Gastrocnemius medialis (tissue), 4 donors: ENCODE results near the gene NHEJ1.

Experiments
- CTCF ChIP-seq, 5 experiments: fragments of 450-650 bp in 3 of 5; fragments of 200-600 bp in 2 of 5; sonication (generic) in 2 of 5; IDR thresholded peaks in 4 of 5; conservative IDR thresholded peaks in 1 of 5; 1 replicate in 4 of 5; 2 replicates in 1 of 5; pipeline ENCODE4 v1.5.1; 2016 to 2019; ENCODE audit warnings: antibody characterized with exemption in 5 of 5, mild to moderate bottlenecking in 3 of 5, moderate library complexity in 3 of 5
- POLR2A ChIP-seq, 2 donors: fragments of 450-650 bp; IDR thresholded peaks; one replicate each; pipeline ENCODE4 v1.6.1; 2017; ENCODE audit warnings: antibody characterized with exemption in 2 of 2, mild to moderate bottlenecking in 2 of 2, moderate library complexity in 2 of 2

DNA sequence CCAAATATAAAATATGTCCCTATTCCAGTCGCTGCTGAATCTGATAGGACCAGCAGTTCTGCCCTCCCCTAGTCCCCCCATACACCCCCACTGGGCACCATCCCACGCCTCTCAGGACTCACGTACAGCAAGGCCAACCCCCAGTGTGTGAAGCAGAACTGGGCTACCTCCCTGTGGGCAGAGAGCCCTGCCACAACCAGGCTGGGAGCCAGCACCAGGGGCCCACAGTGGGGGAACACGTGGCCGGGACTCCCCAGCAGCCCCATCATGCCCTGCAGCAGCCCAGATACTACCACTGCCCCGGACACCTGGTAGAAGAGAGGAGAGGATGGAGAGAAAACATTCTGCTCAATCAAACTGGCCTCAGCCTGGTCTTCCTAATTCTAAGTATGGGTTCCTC lies 7.9 kb upstream of the NHEJ1 start:
- TF ChIP-seq CTCF (IDR thresholded peaks at IDR 0.05 in 4 of 5, conservative IDR thresholded peaks at IDR 0.05 in 1 of 5): no peak
- TF ChIP-seq POLR2A (IDR thresholded peaks at IDR 0.05): no peak
